HG02623 (cell line): ENCODE data around the gene ZNF837.

Experiments used
- ATAC-seq: cut with Tn5 transposase; IDR thresholded peaks from one replicate; pipeline ENCODE4 v1.9.1; 2021; ENCODE audit warnings: moderate library complexity; ENCODE audit not compliant: unreplicated experiment

The ZNF837 gene

DNA sequence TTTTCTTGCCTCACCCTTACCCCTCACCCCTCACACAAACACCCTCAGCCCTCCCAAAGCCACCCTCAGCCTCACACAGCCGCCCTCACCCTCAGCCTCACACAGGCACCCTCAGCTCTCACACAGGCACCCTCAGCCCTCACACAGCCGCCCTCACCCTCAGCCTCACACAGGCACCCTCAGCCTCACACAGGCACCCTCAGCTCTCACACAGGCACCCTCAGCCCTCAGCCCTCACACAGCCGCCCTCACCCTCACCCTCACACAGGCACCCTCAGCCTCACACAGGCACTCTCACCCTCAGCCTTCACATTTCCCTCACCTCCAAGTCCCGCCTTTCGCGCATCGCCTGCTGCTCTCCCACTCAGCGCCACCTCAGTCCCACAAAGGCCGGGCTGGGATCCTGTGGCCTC is 54.3 kb downstream of the ZNF837 start:
- ATAC-seq: no peak

DNA sequence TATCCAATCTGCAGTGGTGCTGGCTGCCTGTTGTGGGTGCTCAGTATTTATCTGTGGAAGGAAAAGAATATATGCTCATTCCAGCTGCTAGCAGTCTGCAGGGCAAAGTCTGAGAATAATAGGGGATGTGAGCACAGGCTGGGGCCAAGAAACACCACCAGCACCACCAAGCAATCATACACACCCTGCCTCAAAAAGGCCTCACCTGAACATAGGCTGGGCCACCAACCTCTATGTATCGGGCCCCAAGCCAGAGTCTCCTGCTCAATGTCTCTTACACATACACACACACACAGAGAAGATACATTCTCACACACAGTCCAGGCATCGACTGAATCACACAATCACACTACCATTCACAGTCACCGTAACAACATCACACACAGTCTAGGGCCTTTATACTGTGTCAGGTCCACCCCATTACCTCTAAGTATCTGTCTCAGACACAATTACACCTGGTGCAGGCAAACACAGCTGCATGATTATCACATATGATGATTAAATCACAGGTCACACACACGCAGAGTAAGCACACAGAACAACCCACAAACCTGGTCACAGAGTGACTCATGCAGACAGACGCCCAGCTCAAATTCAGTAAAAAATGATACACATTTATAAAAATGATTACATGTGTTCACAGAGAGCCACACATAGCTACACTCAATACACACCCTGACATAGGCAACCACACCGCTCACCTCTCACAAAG is 55.4 kb downstream of the ZNF837 start:
- no peak for ATAC-seq

DNA sequence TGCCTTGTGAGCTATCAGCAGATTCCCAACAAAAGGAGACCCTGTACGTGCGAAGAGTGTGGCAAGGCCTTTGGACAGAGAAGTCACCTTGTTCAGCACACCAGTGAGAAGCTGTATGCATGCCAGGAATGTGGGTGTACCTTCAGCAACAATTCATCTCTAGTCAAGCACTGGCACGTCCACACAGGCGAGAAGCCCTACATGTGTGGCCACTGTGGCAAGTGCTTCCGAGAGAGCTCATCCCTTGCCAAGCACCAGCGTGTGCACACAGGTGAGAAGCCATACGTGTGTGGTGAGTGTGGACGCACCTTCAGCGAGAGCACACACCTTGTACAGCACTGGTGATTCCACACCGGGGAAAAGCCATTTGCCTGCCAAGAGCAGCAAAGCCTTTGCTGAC is 61.6 kb downstream of the ZNF837 start:
- ATAC-seq: no peak

- no peak for ATAC-seq
These were observed 62.5 kb downstream of the ZNF837 start for GRCh38 chr19:58318297-58318696.
